HG02642 (cell line): ENCODE measurements around the gene DACT2.

Source experiments
- ATAC-seq: cut with Tn5 transposase; IDR thresholded peaks from one replicate; pipeline ENCODE4 v1.9.1; 2021; ENCODE audit warnings: mild to moderate bottlenecking; ENCODE audit not compliant: unreplicated experiment, poor library complexity

The DACT2 gene

DNA sequence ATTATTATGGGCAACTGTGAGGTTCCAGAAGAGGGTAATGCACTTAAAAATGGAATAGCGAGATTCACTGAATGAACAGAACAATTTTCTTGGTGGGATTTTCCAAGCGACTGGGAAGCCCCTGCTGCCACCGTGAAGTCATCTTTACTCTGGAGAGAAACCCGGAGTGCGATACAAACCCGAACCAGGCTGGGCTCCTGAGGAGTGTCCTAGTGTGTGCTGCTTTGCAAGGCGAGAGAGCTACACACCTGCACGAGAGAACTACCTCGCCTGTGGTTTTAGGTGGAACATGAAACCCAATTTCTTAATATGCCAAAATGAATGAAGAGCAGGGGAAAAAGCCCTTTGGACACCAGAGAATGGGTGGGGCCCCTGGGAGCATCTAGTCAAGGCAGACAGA, 33.5 kb upstream of the DACT2 start:
- no peak for ATAC-seq

DNA sequence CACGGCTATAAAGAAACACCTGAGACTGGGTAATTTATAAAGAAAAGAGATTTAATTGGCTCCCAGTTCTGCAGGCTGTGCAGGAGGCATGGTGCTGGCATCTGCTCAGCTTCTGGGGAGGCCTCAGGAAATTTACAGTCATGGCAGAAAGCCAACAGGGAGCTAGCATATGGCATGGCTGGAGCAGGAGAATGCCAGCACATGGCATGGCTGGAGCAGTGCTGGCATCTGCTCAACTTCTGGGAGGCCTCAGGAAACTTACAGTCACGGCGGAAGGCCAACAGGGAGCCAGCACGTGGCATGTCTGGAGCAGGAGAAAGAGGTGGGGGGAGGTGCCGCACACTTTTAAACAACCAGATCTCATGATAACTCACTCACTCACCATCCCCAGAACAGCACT, 32.5 kb upstream of the DACT2 start:
- no peak for ATAC-seq

- ATAC-seq: no peak
These were observed 30.2 kb upstream of the DACT2 start for GRCh38 chr6:168349718-168350210.

DNA sequence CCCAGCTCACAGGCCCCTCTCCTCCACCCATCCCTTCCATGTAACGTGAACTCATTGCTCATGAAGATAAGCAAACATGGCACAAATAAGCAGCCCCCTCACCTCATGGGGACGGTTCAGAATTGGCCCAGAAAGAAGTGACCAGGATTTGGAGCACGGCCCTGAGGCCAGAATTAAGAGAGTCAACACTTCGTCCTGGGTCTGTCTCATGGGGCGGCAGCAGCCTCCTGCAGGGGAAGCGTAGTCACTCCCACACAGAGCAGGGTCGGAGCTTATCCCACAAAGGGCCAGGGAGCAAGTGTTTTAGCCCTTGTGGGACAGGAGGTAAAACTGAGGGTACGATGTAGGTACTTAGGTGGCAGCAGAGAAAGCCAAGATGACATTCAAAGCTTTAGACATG, 28.6 kb upstream of the DACT2 start:
- no peak for ATAC-seq

DNA sequence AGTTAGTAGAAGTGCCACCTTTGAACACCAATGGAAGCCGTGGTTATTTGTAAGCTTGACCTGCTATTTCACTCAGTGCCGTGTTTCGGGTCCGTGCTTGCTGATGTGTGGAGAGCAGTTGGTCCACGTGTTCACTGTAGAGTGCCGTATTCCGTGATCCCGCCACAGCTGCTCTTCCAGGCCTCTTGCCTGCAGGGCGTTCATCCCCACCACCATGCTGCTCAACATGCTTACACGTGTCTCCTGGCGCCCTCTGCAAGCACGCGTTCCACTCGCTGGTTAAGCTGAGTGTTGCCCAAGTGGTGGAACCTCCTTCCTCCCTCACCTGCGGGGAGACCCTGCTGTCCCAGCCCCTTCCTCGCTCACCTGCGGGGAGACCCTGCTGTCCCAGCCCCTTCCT, 28.0 kb upstream of the DACT2 start:
- no peak for ATAC-seq

GRCh38 chr6:168347053-168347452, 27.5 kb upstream of the DACT2 start:
- ATAC-seq: no peak

- ATAC-seq: no peak
These were observed 26.5 kb upstream of the DACT2 start for GRCh38 chr6:168345896-168346754.

- ATAC-seq: no peak
These were observed 25.7 kb upstream of the DACT2 start for GRCh38 chr6:168345266-168345665.

GRCh38 chr6:168344338-168344737, 24.8 kb upstream of the DACT2 start:
- ATAC-seq: no peak

DNA sequence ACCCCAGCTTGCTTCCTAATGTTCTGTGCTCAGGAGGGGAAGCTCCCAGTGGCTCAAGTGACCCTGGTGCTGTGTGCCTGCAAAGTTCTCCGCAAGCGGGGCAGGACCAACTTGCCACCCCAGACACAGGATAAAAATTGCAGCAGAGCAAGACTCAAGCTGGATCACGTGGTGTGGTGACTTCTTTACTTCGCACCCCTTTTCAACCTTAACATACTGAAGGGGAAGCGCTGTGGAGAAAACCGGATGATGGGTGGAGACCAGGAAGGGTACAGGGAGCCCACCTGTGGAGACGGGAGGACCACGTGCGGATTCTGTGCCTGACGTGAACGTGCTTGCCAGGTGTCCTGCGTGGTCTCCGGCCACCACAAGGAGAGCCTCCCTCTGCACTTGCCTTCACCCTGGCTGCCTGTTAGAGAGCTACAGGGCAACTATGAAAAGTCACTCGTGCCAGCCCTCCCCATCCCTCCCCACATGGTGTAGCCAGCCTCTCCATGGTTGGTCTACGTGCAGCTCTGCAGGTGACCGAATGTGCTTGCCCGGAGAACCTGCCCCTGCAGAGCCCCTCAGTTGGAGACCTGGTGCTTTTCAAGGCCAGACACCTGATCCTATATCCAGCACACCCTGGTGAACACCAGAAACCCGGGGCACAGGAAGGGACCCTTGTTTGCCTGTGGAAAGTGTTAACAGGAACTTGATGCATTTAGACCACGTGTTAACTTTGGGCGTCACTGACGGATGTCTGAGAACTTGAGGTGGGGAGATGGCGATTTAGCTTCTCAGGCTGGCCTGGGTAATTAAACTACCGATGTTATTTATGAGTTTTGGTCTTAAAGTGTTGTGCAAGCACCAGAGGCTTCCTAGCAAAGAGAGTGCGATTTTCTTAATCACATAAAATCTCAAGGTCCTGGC, 23.9 kb upstream of the DACT2 start:
- no peak for ATAC-seq

DNA sequence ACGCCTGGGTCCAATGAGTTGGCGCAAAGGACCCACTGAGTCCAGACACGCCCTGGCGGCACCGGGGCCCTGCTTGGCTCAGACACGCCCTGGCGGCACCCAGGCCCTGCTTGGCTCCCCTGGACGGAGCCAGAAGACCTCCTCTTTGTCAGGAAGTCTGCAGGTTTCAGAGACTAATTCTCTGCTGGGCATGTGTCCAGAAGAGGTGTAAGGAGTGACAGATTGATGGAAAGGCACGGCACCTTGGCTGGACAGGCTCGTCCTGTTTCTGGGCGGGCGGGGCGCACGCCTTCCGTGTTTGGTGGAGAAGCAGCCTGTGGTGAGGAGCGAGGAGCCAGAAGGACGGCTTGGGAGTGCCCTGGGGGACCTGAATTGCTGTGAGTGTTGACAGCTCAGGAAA, 23.1 kb upstream of the DACT2 start:
- ATAC-seq: no peak

GRCh38 chr6:168341280-168341900, 21.8 kb upstream of the DACT2 start:
- ATAC-seq: no peak

DNA sequence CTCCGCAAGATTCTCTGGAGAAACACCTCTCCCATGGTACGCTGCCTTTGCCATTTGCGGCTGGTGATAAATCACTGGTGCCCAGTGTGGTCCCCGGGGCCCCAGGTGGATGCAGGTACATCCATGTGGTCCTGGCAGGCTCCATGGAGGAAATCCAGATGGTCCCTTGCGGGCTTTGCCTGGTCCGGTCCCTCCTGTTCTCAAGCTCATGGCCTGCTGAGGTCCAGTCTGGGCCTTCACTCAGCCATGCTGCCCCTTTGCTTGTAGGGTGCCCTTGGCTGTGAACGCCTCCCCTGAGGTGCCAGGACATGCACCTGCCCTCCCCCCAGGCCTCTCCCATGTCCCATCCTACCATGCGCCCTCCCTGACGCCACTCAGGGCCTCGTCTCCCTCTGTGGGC, 21.2 kb upstream of the DACT2 start:
- no peak for ATAC-seq

DNA sequence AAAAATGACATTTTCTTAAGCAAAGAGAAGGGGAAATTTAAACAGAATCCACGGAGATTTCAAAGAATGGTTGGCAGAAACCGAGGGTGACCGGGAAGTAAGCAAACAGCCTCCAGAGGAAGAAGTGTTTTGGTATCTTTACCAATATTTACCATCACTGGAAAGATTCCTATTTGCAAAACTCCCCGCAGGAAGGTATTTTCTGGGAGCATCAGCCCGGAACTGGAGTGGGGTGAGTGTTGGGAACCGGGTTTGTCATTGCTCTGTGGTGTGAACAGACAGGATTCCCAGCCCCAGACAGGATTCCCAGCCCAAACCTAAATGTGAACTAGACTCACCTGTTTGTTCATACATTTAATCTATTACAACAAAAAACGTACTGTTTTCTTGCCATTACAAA, 19.2 kb upstream of the DACT2 start:
- ATAC-seq: no peak

- ATAC-seq: no peak
These were observed 17.4 kb upstream of the DACT2 start for GRCh38 chr6:168336967-168337366.

- ATAC-seq: no peak
These were observed 14.4 kb upstream of the DACT2 start for GRCh38 chr6:168333989-168334388.

- no peak for ATAC-seq
These were observed 13.9 kb upstream of the DACT2 start for GRCh38 chr6:168333491-168333890.

- ATAC-seq: no peak
These were observed 13.5 kb upstream of the DACT2 start for GRCh38 chr6:168333039-168333438.

GRCh38 chr6:168332020-168332419, 12.4 kb upstream of the DACT2 start:
- ATAC-seq: no peak

- ATAC-seq: no peak
These were observed 11.5 kb upstream of the DACT2 start for GRCh38 chr6:168331058-168331457.

DNA sequence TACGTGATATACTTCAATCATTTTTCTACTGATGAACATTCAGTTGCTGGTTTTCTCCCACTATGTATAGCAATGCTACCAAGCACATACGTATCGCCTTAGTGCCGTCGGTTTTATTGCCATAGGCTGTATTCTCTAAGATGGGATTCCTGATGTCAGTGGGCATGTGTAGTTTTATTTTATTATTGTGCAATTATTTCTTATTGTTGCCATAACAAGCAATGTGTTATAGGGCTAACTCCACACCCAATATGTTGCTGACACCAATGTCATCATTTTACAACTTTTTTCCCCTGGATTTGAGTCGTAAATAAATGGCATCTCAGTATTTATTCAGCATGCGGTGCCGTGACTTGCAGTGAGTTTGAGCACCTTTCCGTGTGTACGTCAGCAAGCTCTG, 10.8 kb upstream of the DACT2 start:
- no peak for ATAC-seq
